RWPE2 (cell line): ENCODE data around the gene PPM1H.

ENCODE experiments used
- ATAC-seq: fragments of 200-7000 bp; cut with Tn5 transposase; 3 replicates; pipeline ENCODE4 v1.9.1; 2021; ENCODE audit warnings: low read depth
- DNase-seq: peaks from one replicate; pipeline ENCODE4 v3.0.0-alpha.2; 2020; ENCODE audit warnings: low spot score
- H3K27ac ChIP-seq: fragments of 450-650 bp; 2 replicates; pipeline ENCODE4 v1.5.1; 2017; ENCODE audit warnings: mild to moderate bottlenecking; ENCODE audit not compliant: poor library complexity, severe bottlenecking
- H3K27me3 ChIP-seq: fragments of 250-450 bp; sonication (Bioruptor Pico); 2 replicates; pipeline ENCODE4 v1.5.1; 2021; ENCODE audit warnings: mild to moderate bottlenecking, moderate library complexity; ENCODE audit not compliant: insufficient read depth, poor library complexity, severe bottlenecking
- H3K36me3 ChIP-seq: fragments of 250-450 bp; sonication (Bioruptor Pico); 2 replicates; pipeline ENCODE4 v1.5.1; 2020; ENCODE audit warnings: low read depth, mild to moderate bottlenecking, moderate library complexity
- H3K4me1 ChIP-seq: fragments of 250-450 bp; sonication (Bioruptor Pico); 2 replicates; pipeline ENCODE4 v1.5.1; 2021; ENCODE audit warnings: mild to moderate bottlenecking, moderate library complexity; ENCODE audit not compliant: insufficient read depth, poor library complexity, severe bottlenecking
- H3K4me3 ChIP-seq: fragments of 250-450 bp; sonication (Bioruptor Pico); 2 replicates; pipeline ENCODE4 v1.5.1; 2021; ENCODE audit warnings: mild to moderate bottlenecking, moderate library complexity; ENCODE audit not compliant: severe bottlenecking
- H3K9me3 ChIP-seq: fragments of 250-450 bp; sonication (Bioruptor Pico); 2 replicates; pipeline ENCODE4 v1.5.1; 2021; ENCODE audit warnings: mild to moderate bottlenecking, moderate library complexity; ENCODE audit not compliant: severe bottlenecking
- CTCF ChIP-seq: fragments of 450-650 bp; IDR thresholded peaks from one replicate; pipeline ENCODE4 v1.5.1; 2017; ENCODE audit warnings: mild to moderate bottlenecking, moderate library complexity; ENCODE audit not compliant: poor library complexity, severe bottlenecking

PPM1H gene

DNA sequence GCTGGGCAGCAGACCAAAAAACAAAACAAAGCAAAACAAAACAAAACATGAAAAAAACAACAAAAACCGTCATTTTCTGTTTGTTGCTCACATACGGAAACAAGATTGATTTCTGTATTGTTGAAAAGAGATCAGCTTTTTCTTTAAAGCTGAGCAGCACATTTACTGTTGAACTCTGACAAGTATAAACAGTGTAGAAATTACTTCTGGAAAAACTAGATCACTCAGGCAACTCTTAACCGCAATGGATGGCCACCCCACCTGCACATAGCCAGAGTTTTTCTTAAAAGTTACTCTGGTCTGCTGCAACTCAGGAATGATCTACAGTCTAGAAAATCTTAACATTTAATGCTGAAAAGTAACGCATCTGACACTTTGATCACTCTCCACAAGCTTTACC, 80.9 kb downstream of the PPM1H start:
- Histone ChIP-seq H3K36me3 (no peaks in the 10 kb centered on the region), H3K4me3 (no peak overlapping the region), H3K4me1 (no peaks in the 10 kb centered on the region), H3K9me3 (no peaks in the 10 kb centered on the region), H3K27me3 (no peaks in the 10 kb centered on the region), H3K27ac (no peak overlapping the region)
- TF ChIP-seq CTCF, result no peak
- DNase-seq, result no peak
- no peak for ATAC-seq

DNA sequence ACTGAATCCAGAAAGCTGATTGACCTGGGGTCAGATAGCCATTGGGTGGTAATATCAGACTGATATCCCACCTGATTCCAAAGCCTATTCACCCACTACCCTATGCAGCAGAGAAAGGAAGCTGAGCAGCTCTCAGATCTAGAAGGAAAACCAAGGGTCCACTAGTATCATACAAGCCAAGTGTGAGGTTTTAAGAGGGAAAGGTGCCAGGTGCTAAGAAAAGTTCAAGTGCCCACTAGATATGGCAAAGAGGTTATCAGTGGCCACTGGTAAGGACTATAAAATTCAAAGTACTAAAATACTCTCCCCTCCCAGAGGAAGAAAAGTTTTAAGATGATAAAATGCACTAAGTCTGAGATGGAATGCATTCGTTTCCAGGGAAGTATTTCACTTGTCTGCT, 85.6 kb downstream of the PPM1H start:
- no peaks in the 10 kb centered on the region for H3K4me1 ChIP-seq
- no peak overlapping the region for H3K27ac ChIP-seq
- no peak for DNase-seq
- H3K27me3 ChIP-seq, result no peaks in the 10 kb centered on the region
- H3K36me3 ChIP-seq, result no peaks in the 10 kb centered on the region
- no peak for TF ChIP-seq CTCF
- H3K4me3 ChIP-seq, result no peak overlapping the region
- no peak for ATAC-seq
- no peaks in the 10 kb centered on the region for H3K9me3 ChIP-seq

- DNase-seq (no peak), ATAC-seq (0 out of 3 replicates have a peak, but pooled peaks have one; percentile 17)
- Histone ChIP-seq H3K27ac (no peak overlapping the region), H3K36me3 (no peaks in the 10 kb centered on the region), H3K4me1 (no peaks in the 10 kb centered on the region), H3K27me3 (no peaks in the 10 kb centered on the region), H3K9me3 (no peaks in the 10 kb centered on the region), H3K4me3 (no peak overlapping the region)
- TF ChIP-seq CTCF, result no peak
Observed at GRCh38 chr12:62848418-62848817, 86.5 kb downstream of the PPM1H start.

DNA sequence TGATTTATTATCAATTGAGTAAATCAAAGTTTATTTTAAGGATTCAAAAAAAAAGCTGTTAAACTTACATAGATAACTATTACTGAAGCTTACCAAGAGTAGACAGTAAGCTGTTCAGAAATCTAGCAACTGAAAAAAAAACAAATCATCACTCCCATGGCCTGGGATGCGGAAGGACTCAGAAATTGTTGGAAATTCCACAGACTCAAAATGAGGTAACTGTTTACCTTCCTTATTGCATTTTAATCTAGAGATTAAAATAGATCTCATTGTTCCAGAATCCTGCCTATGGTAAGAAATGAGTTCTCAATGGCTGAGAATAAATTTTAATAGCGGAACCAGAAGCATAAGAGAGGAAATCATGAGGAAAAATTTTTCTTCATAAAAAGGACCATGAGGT, 87.2 kb downstream of the PPM1H start:
- no peaks in the 10 kb centered on the region for H3K4me1 ChIP-seq
- H3K9me3 ChIP-seq, result no peaks in the 10 kb centered on the region
- TF ChIP-seq CTCF, result no peak
- ATAC-seq (no peak), DNase-seq (no peak)
- no peak overlapping the region for H3K27ac ChIP-seq
- no peak overlapping the region for H3K4me3 ChIP-seq
- H3K27me3 ChIP-seq, result no peaks in the 10 kb centered on the region
- no peaks in the 10 kb centered on the region for H3K36me3 ChIP-seq

DNA sequence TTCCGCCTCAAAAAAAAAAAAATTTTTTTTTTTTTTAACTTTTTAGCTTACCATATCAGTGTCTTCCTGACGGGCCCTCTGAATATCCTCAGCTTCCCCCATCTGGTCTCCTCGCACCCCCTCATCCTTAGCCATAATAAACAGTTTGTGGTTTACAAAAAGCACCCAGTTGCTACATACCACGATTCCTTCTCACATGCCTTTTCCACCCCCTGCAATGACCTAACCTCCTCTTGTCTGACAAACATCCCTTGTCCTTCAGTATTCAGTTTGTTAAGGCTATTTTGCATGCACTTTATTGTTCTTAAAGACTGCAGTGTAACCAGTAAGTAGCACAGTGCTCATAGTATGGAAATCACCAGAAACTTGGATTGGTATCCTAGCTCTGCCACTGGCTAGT, 88.5 kb downstream of the PPM1H start:
- DNase-seq, result no peak
- TF ChIP-seq CTCF, result no peak
- no peak overlapping the region for H3K27ac ChIP-seq
- H3K9me3 ChIP-seq, result no peaks in the 10 kb centered on the region
- no peak for ATAC-seq
- H3K4me1 ChIP-seq, result no peaks in the 10 kb centered on the region
- no peaks in the 10 kb centered on the region for H3K27me3 ChIP-seq
- no peaks in the 10 kb centered on the region for H3K36me3 ChIP-seq
- H3K4me3 ChIP-seq, result no peak overlapping the region
